Ramos (cell line): ENCODE results near the gene CAPN7.
"Not testable (repeated sequence)": the region's sequence is repeated elsewhere in the genome, so short reads cannot be mapped to it uniquely, and the experiment has no call there.

Source experiments
- in situ Hi-C: fragments of 300-500 bp; cut with MboI; formaldehyde crosslinking; loops from one replicate; pipeline ENCODE4 v1.14.3; 2022; ENCODE audit warnings: low sequenced_read_pairs; ENCODE audit not compliant: unreplicated experiment

Gene CAPN7

DNA sequence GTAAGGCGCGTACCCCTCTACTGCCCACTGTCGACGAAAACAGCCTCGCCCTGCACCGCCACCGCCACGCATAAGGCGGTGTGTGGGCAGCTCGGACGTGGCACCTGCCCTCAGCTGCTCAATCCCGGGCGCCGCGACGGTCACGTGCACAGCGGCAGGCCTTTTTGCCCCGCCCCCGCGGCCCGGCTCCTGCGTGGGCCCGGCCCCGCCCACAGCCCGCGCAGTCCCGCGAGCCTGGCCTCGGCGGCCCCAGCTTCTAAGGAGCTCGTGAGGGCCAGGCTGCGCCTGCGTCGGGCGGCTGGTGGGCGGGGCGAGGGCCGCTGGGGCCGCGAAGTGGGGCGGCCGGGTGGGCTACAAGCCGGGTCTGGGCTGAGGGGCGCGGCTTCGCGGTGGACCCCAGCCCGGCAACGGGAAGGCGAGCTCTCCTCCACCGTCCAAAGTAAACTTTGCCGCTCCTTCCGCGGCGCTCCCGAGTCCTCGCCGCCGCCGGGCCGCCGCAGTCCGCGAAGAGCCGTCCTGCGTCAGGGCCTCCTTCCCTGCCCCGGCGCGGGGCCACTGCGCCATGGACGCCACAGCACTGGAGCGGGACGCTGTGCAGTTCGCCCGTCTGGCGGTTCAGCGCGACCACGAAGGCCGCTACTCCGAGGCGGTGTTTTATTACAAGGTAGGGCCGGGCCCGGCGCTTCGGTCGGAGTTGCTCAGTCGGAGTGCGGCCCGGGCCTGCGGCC is at the start of gene CAPN7:
CAPN7 (plus strand) TSS at position 313 of the 728 bp plus-strand sequence; CDS start at position 563, 250 bp downstream.
- in situ Hi-C loops, result loop anchor here (10.0 to 25.0 kb wide), 4 partner anchors 199 to 1031 kb away; partner anchors contain the start of gene NR2C2

DNA sequence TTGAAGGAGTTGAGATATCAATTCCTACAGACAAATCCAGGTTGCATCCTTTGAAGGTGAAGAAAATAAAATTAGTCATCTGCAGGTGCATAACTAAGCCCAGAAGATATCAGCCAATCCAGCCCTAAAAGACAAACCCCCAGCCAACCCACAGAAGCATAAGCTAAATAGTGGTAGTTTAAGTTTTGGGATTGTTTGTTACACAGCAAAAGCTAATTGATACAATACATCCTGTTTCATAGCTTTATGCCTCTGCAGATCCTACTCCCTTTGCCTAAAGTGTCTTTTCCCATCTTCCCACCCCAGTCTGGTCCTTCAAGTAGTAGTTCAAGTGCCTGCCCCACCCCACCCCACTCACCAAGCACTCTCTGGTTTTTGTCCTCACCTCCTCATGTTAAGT is 48.6 kb upstream of the CAPN7 start:
- in situ Hi-C loops, result no loop called here

DNA sequence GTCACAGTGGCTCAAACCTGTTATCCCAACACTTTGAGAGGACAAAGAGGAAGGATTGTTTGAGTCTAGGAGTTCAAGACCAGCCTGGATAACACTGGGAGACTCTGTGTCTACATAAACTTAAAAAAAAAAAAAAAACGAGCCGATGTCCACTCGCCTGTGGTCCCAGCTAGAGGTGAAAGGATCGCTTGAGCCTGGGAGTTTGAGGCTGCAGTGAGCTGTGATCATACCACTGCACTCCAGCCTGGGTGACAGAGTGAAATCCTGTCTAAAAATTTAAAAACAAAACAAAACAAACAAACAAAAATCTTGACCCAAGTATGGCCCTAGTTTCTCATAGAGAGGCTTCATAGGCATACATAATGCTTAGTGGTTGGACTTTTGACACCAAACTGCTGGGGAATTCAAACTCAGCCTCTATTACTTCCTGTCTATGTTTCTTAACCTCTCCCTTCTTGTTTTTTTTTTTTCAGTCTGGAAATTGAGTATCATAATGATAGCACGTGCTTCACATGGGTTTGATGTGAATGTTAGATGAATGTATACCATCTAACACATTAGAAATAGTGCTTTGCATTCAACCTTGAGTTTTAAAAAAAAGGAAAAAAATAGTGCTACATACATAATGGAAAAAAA is 46.4 kb upstream of the CAPN7 start:
- in situ Hi-C loops, result no loop called here

GRCh38 chr3:15160662-15161061 is 45.4 kb upstream of the CAPN7 start:
- in situ Hi-C loops, result no loop called here

DNA sequence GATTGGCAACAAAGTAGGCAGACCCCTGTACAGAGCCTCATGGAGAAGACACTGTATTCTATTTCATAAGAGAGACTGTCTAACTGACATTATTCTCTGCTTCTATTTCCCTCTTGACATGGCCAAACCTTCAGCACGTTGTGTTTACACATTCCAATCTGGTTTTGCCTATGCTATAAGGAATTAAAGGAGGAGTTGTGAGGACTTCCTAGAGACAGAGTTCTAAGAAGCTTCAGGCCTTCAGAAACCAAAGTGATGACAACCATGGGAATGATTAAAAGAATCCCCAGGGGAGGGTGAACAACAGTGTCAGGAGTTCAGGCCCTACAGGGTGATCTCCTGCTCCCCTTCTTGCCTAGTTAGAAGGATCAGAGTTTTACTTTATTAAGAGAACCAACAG is 44.9 kb upstream of the CAPN7 start:
- in situ Hi-C loops, result no loop called here

- in situ Hi-C loops, result not testable (repeated sequence)
Measured at GRCh38 chr3:15163656-15164055, 42.4 kb upstream of the CAPN7 start.

DNA sequence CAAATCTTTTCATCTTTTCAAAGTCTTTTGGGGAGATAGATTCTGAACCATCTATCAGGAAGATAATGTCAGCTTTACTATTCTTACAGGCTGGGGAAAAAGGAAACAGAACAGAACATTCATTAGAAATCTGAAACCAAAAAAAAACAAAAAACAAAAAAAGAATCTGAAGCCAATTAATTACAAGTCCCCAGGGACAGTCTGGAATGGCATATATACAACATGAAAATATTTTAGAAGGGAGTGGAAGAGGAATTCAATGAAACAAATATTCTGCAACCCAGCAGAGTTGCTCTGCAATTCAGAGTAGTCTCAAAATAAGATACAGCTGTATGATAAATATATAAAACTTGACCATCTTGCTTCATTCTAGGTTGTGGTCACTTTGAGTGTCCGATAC is 41.7 kb upstream of the CAPN7 start:
- in situ Hi-C loops, result no loop called here

- in situ Hi-C loops, result no loop called here
Measured at GRCh38 chr3:15165061-15165460, 41.0 kb upstream of the CAPN7 start.

DNA sequence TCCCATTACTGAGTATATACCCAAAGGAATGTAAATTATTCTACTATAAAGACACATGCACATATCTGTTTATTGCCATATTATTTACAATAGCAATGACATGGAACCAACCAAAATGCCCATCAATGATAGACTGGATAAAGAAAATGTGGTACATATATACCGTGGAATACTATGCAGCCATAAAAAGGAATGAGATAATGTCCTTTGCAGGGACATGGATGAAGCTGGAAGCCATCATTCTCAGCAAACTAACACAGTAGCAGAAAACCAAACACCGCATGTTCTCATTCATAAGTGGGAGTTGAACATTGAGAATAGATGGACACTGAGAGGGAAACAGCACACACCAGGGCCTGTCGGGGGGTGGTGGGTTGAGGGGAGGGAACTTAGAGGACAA is 39.7 kb upstream of the CAPN7 start:
- in situ Hi-C loops, result not testable (repeated sequence)

DNA sequence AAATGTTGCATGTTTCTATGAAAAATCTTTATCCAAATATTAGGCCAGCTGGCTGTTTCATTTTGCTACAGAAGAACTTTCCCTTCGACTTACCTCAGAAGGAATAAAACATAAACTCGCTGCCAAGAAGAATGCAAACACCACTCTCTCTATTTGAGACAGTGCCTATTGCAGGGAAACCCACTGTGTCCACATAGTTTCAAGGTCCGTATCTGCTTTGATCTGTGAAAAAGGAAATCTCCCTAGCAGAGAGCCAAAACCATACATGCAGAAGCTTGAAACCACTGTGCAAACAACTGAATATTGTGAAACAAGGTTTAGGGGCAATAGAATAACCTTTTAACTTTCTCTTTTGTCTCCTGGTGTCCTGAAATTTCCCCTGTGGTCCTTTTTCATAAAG is 35.0 kb upstream of the CAPN7 start:
- in situ Hi-C loops, result no loop called here

GRCh38 chr3:15172806-15173205 is 33.2 kb upstream of the CAPN7 start:
- in situ Hi-C loops, result no loop called here

DNA sequence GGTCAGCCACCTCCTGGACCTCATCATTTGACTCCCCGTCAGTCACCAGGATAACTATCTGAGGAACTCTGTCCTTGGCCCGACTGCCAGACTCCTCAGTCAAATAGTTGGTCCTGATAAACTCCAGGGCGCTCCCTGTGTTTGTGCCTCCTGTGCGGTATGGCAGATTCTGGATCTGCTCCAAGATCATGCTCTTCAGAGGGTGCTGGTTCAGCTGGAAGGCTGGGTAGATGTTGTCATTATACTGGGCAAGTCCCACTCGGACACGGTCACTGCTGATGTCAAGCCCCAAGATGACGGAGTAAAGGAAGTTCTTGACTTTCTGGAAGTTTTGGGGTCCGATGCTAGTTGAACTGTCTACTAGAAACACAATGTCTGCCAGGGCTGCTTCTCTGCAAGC is 31.1 kb upstream of the CAPN7 start:
- in situ Hi-C loops, result no loop called here

GRCh38 chr3:15175605-15176004 is 30.4 kb upstream of the CAPN7 start:
- in situ Hi-C loops, result no loop called here

GRCh38 chr3:15180042-15180611 is 25.9 kb upstream of the CAPN7 start:
- in situ Hi-C loops, result no loop called here

DNA sequence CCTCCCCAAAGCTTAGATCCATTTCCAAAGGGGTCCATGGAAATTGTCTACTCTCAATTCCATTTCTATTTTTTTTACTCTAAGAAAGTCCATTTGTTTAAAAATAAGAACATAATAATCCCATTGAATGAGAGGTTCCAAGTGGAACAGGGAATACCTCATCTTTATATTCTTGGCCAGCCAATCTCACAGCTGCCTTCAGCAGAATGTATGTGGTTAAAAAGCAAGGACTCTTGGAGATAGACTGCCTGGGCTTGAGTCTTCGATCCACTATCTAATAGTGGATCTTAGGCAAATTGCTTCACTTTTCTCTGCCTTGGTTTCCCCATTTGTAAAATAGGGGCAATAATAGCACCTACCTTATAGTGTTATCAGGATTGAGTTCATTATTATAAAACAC is 24.5 kb upstream of the CAPN7 start:
- in situ Hi-C loops, result no loop called here

DNA sequence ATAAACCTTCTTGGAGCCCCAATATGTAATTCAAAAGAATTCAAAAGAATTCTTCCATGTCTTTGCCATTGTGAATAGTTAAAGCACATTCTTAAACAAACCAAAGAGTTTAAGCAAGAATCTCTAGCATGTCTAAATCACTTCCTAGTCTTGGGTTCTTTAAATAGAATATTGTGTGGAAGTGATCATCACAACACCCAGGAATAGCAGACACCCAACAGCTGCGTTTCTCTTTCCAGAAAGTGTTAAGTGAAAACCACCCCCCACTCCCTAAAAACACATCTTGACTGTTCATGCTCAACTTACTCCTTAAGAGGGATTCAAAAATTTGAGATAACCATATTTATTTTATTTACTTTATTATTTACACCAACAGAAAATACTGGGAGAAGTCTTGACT is 24.1 kb upstream of the CAPN7 start:
- in situ Hi-C loops, result no loop called here

DNA sequence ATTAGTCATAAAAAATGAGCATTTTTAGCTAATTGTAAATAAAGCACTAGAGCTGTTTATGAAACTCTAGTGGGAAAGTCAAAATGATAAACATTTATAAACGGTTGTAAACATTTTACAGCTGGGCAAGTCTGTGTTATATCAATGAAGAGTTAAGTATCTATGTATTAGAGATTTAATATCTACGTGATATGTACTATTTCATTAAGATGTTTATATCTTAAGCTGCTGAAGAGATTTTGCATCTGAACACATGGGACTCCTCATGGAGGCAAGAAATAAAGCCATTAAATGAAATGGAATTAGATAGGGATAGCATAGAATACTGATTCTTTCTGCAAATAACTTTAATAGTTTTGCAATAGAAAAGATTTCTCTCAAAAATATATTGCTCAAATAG is 23.0 kb upstream of the CAPN7 start:
- in situ Hi-C loops, result no loop called here

- in situ Hi-C loops, result no loop called here
Measured at GRCh38 chr3:15185404-15185803, 20.6 kb upstream of the CAPN7 start.

DNA sequence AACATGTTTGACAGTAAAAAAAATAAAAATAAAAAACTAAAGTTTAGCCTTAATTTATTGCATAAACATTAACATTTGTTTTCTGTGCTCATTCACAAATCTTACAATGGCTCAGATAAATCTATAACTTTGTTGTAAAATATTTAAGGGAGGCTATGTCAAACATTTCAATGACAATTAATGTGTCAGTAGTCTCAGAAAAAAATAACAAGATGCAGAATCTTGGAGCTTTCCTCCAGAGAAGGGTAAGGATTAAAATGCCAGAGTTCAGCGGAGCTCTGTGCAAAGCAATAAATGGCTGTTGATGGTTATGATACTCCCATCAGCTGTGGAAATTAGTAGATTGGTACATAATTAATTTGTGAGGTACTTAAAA is 20.0 kb upstream of the CAPN7 start:
- in situ Hi-C loops, result no loop called here

- in situ Hi-C loops, result not testable (repeated sequence)
Measured at GRCh38 chr3:15186477-15187164, 19.4 kb upstream of the CAPN7 start.
